ENCODE data around the gene CIDEC. TPM values are rescaled to one million over a fixed set of nuclear protein-coding genes. Genes with fewer than 3 reads are reported as not detected.
"Not testable (repeated sequence)": the region's sequence is repeated elsewhere in the genome, so short reads cannot be mapped to it uniquely, and the experiment has no call there.

CIDEC gene
- total RNA-seq, 4 donors from 2014 or later = 0.35 to 12.4 (median 1.6) TPM; not detected in 1

DNA sequence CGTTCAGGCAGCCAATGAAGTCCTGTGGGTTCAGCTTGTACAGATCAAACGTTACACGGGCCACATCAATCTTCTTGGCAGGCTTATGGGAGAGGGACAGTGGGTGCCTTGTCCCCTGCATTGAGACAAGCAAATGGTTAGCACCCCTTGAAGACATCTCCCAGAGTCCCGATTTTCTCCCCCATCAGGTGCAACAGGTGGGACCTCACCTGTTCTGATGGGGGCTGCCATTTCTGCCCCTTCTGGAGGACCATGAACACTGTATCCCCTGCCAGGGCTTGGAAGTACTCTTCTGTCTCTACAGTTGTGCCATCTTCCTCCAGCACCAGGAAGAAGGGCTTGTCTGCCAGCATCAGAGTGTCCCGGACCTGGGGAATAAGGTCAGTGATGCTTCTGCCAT lies 10.1 kb downstream of the CIDEC start:
- H3K36me3 ChIP-seq = no peaks in the 10 kb centered on the region
- WGBS, 2 donors (ENCODE audit: low coverage in 1 of 2) = 62 to 68% methylated on average over 3 to 4 of the region's 5 CpGs
- no peak for ATAC-seq
- TF ChIP-seq, protein P1, sequence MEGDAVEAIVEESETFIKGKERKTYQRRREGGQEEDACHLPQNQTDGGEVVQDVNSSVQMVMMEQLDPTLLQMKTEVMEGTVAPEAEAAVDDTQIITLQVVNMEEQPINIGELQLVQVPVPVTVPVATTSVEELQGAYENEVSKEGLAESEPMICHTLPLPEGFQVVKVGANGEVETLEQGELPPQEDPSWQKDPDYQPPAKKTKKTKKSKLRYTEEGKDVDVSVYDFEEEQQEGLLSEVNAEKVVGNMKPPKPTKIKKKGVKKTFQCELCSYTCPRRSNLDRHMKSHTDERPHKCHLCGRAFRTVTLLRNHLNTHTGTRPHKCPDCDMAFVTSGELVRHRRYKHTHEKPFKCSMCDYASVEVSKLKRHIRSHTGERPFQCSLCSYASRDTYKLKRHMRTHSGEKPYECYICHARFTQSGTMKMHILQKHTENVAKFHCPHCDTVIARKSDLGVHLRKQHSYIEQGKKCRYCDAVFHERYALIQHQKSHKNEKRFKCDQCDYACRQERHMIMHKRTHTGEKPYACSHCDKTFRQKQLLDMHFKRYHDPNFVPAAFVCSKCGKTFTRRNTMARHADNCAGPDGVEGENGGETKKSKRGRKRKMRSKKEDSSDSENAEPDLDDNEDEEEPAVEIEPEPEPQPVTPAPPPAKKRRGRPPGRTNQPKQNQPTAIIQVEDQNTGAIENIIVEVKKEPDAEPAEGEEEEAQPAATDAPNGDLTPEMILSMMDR (IDR thresholded peaks at IDR 0.05) = no peak
- TF ChIP-seq POLR2A (IDR thresholded peaks at IDR 0.05) = no peak
- TF ChIP-seq POLR2AphosphoS5 (IDR thresholded peaks at IDR 0.05) = no peak
- no peak for TF ChIP-seq EP300 (IDR thresholded peaks at IDR 0.05)
- H3K4me3 ChIP-seq = no peak overlapping the region
- H3K27ac ChIP-seq = no peak overlapping the region
- no peaks in the 10 kb centered on the region for H3K27me3 ChIP-seq
- H3K9me3 ChIP-seq = no peaks in the 10 kb centered on the region
- H3K4me1 ChIP-seq = peaks cover 0 to 26% (median 1%) of the 10 kb centered on the region in 3 donors

DNA sequence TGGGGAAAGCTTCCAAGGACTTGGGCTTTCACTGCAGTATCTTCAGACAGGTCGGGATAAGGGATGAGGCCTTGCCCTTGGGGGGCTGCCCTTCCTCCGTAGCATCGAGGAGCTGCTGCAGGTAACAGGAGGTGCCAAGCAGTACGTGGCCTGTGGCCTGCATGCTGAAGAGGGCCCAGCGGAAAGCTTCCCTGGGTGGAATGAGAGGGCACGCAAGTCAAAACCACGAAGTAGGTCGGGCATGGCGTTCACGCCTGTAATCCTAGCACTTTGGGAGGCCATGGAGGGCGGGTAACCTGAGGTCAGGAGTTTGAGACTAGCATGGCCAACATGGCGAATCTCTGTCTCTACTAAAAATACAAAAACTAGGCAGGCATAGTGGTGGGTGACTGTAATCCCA lies 12.9 kb downstream of the CIDEC start:
- 100% methylated on average over 2 of the region's 12 CpGs; no CpG with 5 or more reads in 1 of the 2 donors for WGBS, 2 donors (ENCODE audit: low coverage in 1 of 2)
- H3K4me1 ChIP-seq = peaks cover 0 to 55% (median 23%) of the 10 kb centered on the region in 3 donors
- ATAC-seq = no peak
- no peak overlapping the region for H3K4me3 ChIP-seq
- peak overlapping the region; percentile 49 to 87 (median 86) for H3K27ac ChIP-seq
- no peaks in the 10 kb centered on the region for H3K27me3 ChIP-seq
- H3K9me3 ChIP-seq = no peaks in the 10 kb centered on the region
- TF ChIP-seq EP300 (IDR thresholded peaks at IDR 0.05) (no peak), POLR2A (IDR thresholded peaks at IDR 0.05) (no peak), POLR2AphosphoS5 (IDR thresholded peaks at IDR 0.05) (no peak)
- TF ChIP-seq, protein P1 (IDR thresholded peaks at IDR 0.05) = no peak
- no peaks in the 10 kb centered on the region for H3K36me3 ChIP-seq

DNA sequence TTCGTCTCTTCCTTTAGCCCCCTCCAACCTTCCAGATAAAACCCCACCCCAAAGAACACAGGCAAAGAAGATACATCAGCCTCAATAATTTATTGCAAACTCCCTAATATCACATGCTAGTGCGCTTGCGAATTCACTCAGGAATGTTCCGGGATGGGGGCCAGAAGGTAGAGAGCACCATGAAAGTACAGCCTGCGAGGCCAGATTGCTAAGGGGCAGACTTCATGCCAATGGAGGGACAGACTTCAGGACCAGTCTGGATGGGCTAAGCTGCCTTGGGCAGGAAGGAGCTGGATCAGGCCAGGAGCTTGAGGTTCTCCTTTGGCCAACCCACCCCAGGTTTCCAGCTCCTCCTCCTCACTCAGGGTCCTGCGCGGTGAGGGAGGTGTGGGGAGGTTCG lies 13.4 kb downstream of the CIDEC start:
- Histone ChIP-seq H3K4me1 (peaks cover 0 to 56% (median 23%) of the 10 kb centered on the region in 3 donors), H3K4me3 (no peak overlapping the region), H3K27me3 (no peaks in the 10 kb centered on the region), H3K9me3 (no peaks in the 10 kb centered on the region), H3K27ac (peak overlapping the region; percentile 49 to 87 (median 86)), H3K36me3 (no peaks in the 10 kb centered on the region)
- WGBS, 2 donors (ENCODE audit: low coverage in 1 of 2) = 12 to 62% methylated on average over 3 of the region's 8 CpGs
- ATAC-seq = peak; percentile 46
- TF ChIP-seq EP300 (IDR thresholded peaks at IDR 0.05) = no peak
- TF ChIP-seq, protein P1 (IDR thresholded peaks at IDR 0.05) = no peak
- peak; percentile 39 for TF ChIP-seq POLR2AphosphoS5 (IDR thresholded peaks at IDR 0.05)
- no peak for TF ChIP-seq POLR2A (IDR thresholded peaks at IDR 0.05)

DNA sequence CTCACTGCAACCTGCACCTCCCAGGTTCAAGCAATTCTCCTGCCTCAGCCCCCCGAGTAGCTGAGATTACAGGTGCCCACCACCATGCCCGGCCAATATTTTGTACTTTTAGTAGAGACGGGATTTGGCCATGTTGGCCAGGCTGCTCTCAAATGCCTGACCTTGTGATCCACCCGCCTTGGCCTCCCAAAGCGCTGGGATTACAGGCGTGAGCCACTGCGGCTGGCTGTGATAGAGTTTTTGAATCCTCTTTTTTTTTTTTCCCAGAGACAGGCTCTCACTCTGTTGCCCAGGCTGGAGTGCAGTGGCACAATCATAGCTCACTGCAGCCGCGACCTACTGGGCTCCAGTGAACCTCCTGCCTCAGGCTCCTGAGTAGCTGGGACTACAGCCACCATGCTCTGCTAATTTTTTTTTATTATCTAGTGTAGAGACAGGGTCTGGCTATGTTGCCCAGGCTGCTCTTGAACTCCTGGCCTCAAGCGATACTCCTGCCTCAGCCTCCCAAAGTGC lies 14.9 kb downstream of the CIDEC start:
- peaks cover 0 to 56% (median 23%) of the 10 kb centered on the region in 3 donors for H3K4me1 ChIP-seq
- peak overlapping the region; percentile 64 to 91 (median 86) for H3K27ac ChIP-seq
- H3K4me3 ChIP-seq = peak overlapping the region in 1 of 2 donors; percentile 32
- ATAC-seq, H3K36me3 ChIP-seq, H3K9me3 ChIP-seq, H3K27me3 ChIP-seq: not testable (repeated sequence)
- 79 to 81% methylated on average over 2 to 4 of the region's 10 CpGs for WGBS, 2 donors (ENCODE audit: low coverage in 1 of 2)

DNA sequence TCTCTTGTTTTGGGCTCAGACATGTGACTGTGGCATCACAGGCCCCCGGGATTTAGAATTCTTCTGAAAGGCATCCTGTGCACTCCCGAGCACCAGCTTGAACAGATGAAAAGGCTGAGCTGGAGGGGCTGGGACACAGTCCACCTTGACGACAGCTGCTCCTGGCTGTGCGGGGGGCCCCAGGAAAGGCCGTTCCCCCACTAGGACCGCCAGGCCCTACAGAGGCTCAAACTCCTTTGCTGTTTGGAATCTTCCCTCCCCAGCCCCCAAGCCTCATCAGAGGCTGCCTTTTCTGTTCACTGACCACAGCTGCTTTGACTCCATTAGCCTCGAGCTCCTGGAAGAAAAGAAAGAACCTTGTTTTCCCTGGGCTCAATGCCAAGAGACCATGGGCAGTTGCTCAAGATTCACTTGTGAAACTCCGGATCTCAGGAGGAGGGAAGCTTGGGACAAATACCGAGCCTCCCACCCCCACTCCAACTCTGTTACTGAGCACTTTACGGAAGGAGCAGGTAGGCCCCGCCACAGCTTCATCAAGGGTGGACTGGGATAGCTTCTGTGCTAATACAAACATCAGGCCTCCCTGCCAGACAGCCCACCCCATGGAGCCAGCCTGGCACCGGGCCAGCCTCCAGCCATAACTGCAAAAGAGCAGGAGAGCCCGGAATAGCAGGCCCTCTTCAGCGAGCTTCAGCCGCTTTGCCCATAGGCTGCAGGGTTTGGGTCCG lies 15.7 kb downstream of the CIDEC start:
- TF ChIP-seq POLR2A (IDR thresholded peaks at IDR 0.05) (no peak), EP300 (IDR thresholded peaks at IDR 0.05) (no peak), POLR2AphosphoS5 (IDR thresholded peaks at IDR 0.05) (peak; percentile 58)
- TF ChIP-seq, protein P1 (IDR thresholded peaks at IDR 0.05) = peak in 1 of 4 experiments; percentile 2

More for the DNA sequence above, 15.7 kb downstream of the CIDEC start:
- Histone ChIP-seq H3K36me3 (no peaks in the 10 kb centered on the region), H3K27ac (peak overlapping the region; percentile 64 to 91 (median 86)), H3K9me3 (no peaks in the 10 kb centered on the region), H3K4me1 (peaks cover 0 to 56% (median 23%) of the 10 kb centered on the region in 3 donors), H3K4me3 (peak overlapping the region in 1 of 2 donors; percentile 32), H3K27me3 (no peaks in the 10 kb centered on the region)
- peak; percentile 72 for ATAC-seq
- 34% methylated on average over 11 of the region's 16 CpGs; no CpG with 5 or more reads in 1 of the 2 donors for WGBS, 2 donors (ENCODE audit: low coverage in 1 of 2)
